NCI-H2196 treated with DMSO at 0.1 percent for 48 hours (cell line): Measurements from ENCODE around the gene HS3ST5.

ENCODE experiments used
- DNase-seq: peaks from one replicate; lab custom pipeline; 2025; ENCODE audit not compliant: unreplicated experiment; lab: John Stamatoyannopoulos, UW

HS3ST5 gene

GRCh38 chr6:114202389-114202788 is 140.4 kb downstream of the HS3ST5 start:
- DNase-seq: no peak

GRCh38 chr6:114200891-114201290 is 141.9 kb downstream of the HS3ST5 start:
- DNase-seq: no peak

DNA sequence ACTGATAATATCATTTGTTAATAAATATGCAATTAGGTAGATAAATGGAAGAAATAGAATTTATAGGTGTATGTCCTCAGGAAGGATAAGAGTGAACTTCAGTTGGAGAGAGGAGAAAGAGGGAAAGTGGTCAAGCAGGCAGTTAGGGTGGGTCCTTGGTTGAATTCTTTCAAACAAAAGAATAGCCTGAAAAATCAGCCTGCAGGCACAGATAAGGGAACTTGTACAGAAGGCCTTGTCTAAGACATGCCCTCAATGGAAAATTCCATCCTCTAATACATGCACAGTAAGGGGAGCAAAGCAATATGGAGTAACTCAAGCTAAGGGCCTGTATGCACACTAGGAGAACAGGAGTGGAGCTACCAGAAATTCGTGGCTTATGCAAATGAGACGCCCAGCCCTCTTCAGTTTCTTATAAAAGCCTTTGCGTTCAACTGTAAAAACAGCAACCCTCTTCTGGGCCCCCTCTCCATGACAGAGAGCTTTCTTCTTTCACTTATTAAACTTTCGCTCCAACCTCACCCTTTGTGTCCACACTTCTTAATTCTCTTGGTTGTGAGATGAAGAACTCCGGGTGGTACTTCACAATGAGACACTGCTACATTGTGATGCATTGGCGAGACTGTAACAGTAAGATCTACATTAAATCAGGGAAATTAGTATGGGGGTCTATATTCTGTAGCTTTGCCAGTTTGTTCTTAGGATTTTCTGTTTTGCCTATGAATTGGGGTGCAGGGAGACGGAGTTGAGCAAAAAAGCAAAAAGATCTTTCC is 147.0 kb downstream of the HS3ST5 start:
- no peak for DNase-seq

DNA sequence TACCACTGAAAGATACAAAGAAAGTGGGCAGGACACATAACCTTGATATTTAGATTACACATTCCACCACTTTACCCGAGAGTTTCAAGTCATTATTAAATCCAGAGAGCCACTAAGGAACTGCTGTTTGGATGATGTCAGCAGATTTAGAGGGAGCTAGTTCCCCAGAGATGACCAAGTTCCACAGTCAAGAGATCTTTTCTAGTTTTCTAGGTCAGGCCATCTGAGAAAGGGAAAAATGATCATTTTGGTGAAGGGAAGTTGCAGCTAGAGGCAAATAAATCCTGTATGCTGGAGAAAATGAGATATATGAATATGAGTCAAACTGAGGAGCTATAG is 147.8 kb downstream of the HS3ST5 start:
- no peak for DNase-seq

- DNase-seq: no peak
Observed at GRCh38 chr6:114194362-114195026, 148.3 kb downstream of the HS3ST5 start.

- DNase-seq: no peak
Observed at GRCh38 chr6:114187563-114187962, 155.3 kb downstream of the HS3ST5 start.

DNA sequence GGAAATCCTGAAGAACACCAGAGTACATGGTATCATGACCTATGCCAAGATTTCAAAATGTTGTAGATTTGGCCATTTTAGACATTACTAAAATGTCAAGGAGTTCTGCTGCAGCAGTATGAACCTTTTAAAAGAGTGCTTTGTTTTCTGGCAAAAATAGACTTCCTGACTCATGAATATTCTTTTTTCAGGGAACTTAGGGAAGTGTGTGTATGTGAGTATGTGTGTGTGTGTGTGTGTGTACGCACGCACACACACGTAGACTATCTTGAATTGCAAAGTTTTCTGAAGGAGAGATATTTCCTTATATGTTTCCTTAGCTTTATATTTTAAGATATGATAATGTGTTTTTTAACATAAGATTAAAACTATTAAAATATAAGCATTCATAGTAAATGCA is 161.2 kb downstream of the HS3ST5 start:
- no peak for DNase-seq

- no peak for DNase-seq
Observed at GRCh38 chr6:114179411-114179810, 163.4 kb downstream of the HS3ST5 start.

- no peak for DNase-seq
Observed at GRCh38 chr6:114176726-114177125, 166.1 kb downstream of the HS3ST5 start.

DNA sequence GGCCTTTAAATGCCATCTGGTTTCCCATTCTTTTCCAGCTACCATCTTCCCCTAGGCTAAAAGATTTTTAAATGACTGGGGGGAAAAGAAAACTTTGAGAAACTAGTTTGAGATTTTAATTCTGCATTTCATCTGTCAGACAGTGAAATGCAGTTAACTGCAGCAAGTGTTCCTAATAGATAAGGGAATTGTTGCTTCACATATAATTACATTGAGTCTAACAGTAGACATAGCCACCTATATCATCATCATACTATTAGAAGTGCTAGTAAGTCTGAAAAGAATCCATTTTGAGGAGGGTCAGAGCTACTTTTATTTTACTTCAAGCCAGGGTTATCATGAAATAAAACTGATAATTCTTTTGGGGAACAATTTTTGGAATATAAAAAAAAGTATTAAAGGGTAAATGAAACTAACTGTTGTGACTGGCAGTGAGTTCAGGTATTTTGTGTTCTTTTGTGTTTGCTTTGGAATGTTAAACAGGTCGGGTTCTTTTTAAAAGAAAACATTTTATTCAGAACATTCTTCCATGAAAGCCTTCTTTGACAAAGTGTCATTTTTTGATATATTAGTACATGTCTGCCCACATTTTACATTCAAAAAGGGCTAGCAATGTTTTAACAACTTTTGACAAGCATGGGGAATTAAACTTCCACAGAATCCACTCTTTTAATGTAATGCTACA is 170.1 kb downstream of the HS3ST5 start:
- no peak for DNase-seq

DNA sequence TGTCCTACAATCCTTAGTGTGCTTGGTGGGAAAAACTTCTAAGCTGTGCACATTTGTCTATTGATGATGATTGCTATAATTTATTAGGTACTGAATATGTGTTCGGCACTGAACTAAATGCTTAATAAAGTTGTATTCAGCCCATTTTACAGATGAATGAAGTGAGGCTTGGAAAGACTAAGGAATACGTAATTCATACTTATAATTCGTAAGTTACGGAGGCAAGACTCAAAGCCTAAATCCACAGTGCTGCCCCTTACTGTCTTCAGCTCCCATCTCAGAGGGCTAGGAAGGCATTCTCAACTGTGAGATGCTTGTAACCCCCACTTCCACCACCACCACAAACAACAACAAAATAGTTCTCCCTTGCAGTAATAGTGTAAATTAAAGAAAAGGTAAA is 171.3 kb downstream of the HS3ST5 start:
- no peak for DNase-seq

DNA sequence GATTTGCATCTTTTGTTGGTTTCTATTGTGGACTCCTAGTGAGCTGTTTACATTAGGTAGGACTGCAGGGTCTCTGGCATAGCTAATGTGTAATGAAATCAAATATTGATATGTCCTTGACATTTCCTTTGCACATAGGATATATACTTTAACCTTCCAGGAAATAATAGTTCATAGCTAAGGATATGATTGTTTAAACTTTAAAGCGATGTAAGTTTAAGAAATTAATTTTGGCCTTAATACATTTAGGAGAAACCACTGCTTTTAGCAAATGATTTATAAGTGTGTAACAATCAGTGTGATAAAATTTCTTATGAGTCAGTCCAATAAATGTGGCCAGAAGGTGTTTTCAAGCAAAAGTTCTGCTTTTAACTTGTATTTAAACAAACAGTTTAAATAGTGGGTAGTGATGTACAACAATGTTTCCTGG is 171.8 kb downstream of the HS3ST5 start:
- DNase-seq: no peak

DNA sequence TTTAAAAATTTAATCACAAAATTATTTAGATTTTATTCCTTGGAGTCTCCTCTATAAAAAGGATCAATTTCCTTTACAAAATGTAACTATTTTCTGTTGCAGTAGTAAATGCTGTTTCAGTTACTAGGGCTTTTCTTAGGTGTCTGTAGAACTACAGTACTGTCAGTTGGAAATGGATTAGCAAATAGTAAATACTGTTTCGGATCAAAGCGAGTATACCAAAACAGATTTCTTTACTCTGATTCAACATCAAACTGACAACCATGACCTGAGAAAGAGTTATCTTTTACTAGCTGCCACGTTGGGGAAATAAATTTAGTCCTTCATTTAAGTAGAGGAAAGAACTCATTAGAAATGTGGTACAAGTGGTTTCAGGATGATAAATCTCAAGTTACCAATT is 172.5 kb downstream of the HS3ST5 start:
- no peak for DNase-seq

GRCh38 chr6:114169763-114170162 is 173.1 kb downstream of the HS3ST5 start:
- no peak for DNase-seq

- no peak for DNase-seq
Observed at GRCh38 chr6:114167583-114168576, 174.9 kb downstream of the HS3ST5 start.

DNA sequence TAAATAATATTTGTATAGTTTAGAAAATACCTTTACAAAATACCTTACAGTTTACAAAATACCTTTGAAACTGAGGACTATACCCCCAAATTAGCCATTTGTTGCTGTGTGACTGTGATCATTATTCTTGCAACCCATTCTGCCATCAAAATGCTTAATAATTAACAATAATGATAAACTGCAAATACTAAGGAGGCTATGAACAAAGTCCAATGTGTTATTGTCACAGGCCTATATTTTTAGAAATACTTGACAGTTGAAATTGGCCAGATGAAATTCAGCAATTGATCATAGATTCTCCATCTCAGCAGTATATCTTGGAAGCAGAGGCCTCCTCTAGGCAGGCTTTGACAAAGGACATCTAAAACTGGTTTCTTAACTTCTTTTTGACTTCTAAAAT is 178.6 kb downstream of the HS3ST5 start:
- no peak for DNase-seq

DNA sequence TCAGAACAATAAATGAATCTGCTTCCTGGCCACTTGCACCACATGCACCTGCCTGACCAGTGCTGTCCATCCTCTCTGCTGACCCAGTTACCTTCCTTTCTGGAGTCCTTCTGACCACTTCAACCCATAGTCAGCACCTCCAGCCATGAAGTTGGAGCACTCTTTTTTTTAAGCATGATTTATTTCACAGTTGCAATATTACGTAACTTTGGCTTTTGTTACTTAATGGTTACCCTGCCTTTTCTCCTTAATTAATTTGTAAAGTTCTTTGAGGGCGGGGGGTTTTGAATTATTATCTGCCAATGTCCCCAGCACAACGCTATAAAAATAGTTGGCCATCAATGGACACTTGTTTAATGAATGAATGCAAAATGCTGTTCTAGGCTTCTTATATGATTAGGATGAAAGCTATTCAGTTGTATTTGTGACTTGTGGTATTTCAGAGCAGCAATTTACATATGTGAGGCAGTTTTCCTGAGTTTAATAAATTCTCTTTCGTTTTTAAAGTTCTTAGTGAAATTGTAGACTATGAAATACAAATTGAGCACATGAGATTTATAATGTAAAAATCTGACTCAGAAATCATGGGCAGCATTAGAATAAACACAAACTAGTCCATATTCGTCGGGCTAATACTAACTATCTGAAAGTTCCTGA is 180.0 kb downstream of the HS3ST5 start:
- no peak for DNase-seq

- no peak for DNase-seq
Observed at GRCh38 chr6:114160881-114161280, 181.9 kb downstream of the HS3ST5 start.

DNA sequence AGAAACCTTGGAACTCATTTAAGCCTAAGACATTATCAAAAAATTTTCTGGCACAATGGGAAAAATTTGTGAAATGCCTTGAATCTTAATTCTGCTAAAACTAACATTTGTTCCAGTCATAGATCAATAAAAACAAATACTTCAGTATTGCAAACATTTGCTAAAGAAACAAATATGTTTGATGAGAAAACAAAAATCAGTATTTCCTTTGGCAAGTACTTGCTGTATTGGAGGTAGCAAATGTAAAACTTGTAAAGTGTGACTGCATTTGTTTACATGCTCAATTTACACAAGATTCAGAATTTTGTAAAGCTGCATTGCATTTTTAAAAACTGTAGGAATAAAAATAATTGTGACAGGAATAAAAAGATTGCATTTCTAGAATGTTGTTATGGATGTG is 183.1 kb downstream of the HS3ST5 start:
- no peak for DNase-seq

DNA sequence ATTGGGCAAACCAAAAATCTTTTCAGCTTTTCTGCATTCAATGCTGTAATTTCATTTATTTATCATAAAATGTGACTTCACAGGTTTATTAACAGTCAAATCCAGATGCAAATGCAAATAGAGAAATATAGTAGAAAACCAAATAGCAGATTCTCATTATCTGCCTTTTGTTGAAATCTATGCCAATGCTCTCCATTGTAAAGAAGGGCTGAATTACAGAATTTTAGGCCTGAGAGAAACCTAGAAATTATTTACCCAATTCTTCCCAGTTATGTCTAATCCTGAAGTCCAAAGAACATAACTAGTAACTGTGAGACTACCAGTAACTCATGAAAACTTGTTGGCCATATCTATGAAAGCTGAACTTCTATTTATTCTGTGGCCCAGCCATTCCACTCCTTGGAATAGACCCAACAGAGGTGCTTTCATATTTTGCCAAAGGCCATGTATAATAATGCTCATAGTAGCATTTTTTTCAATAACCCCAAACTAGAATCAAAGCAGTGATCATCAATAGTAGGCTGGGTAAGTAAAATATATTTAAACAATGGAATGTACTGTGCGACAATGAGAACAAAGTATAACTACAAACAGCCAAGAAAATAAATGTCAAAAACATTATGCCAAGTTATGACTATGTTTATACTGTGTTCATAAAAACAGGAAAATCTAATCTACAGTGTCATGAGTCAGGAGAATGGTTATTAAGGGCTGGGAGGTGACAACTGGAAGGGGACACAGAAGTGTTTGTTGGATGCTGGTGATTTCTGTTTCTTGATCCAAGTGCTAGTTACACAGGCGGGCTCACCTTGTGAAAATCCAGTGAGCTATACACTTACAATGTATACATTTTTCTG is 183.8 kb downstream of the HS3ST5 start:
- DNase-seq: no peak
